ENCODE data around the gene TM2D3. TPM values are rescaled to one million over a fixed set of nuclear protein-coding genes. Genes with fewer than 3 reads are reported as not detected.

The TM2D3 gene
- total and polyA plus RNA-seq, 2 of the 8 experiments (the other 6 are each of a cell fraction or from before 2014, with no cell fraction given) = 26.4 to 28.0 TPM

DNA sequence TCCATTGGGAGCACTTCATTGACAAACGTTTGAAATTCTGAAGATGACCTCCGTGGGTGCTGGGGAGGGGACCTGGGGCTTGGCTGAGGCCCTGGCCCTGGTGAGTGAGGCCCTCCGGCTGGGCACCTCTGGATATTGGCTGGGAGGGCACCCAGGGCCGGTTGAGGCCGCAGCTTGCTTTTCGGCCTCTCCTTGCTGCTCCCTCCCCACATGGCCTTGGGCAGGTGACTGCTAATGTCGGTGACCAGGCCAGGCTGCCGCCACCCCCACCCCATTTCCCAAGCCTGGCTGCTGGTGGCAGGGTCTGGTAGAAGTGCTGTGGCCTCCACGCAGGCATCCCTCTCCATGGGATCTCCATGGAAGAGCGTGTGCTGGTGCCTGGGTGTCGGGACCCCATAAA is 39.5 kb downstream of the TM2D3 start:
- no peak overlapping the region for H4K91ac ChIP-seq (replicated peaks; ENCODE audit: insufficient read length, low read length)
- H3K27me3 ChIP-seq (replicated peaks in 1 of 4; ENCODE audit: control insufficient read depth in 3 of 4, extremely low read depth in 1 of 4, insufficient read depth in 3 of 4, low read length in 3 of 4) = peaks cover 0 to 2% (median 0%) of the 10 kb centered on the region in 4 experiments; a peak in 3 of 7 replicates
- no peak for TF ChIP-seq CEBPB (IDR thresholded peaks at IDR 0.05; ENCODE audit: low read depth, low read length)
- no peak for TF ChIP-seq TCF12 (IDR thresholded peaks at IDR 0.05; ENCODE audit: low read depth, low read length)
- H3K4ac ChIP-seq (replicated peaks; ENCODE audit: insufficient read length, low read depth, low read length) = no peak overlapping the region
- H3K23me2 ChIP-seq (ENCODE audit: low read depth, low read length) = no peaks in the 10 kb centered on the region
- no peak overlapping the region for H4K5ac ChIP-seq (ENCODE audit: insufficient read length, low read depth, low read length)
- no peak overlapping the region for H2BK120ac ChIP-seq (replicated peaks; ENCODE audit: low read depth, low read length)
- H2BK20ac ChIP-seq (ENCODE audit: low read length) = no peak overlapping the region
- H3K56ac ChIP-seq (replicated peaks; ENCODE audit: insufficient read length, low read depth, low read length) = no peak overlapping the region
- peaks cover 5 to 16% (median 11%) of the 10 kb centered on the region in 4 experiments for H3K4me1 ChIP-seq (replicated peaks in 1 of 4; ENCODE audit: control insufficient read depth in 3 of 4, insufficient read depth in 4 of 4, low read length in 3 of 4)
- H3K9me3 ChIP-seq (ENCODE audit: insufficient read depth in 2 of 2, low read depth in 1 of 2, low read length in 1 of 2) = no peaks in the 10 kb centered on the region
- DNase-seq (ENCODE audit: low read depth in 1 of 2, low spot score in 2 of 2) (no peak), FAIRE-seq (no peak)
- H2BK12ac ChIP-seq (ENCODE audit: low read depth, low read length) = no peak overlapping the region
- no peak overlapping the region for H3K23ac ChIP-seq (ENCODE audit: insufficient read length)
- no peak overlapping the region for H3K4me2 ChIP-seq (ENCODE audit: insufficient read depth in 1 of 2, low read depth in 2 of 2, low read length in 2 of 2)
- WGBS, 2 experiments (ENCODE audit: extremely low coverage in 1 of 2, insufficient coverage in 1 of 2, insufficient read length in 1 of 2, insufficient replicate concordance in 2 of 2, low coverage in 1 of 2, low lambda C conversion rate in 2 of 2, missing lambda C conversion rate in 1 of 2) = 88% methylated on average over 9 of the region's 11 CpGs; no CpG with 5 or more reads in 1 of the 2 experiments
- POLR2A ChIA-PET (ENCODE audit: partially characterized antibody) = no interaction called here
- no peak overlapping the region for H2BK5ac ChIP-seq (ENCODE audit: low read depth, low read length)
- no peak overlapping the region for H2AK5ac ChIP-seq (ENCODE audit: low read depth, low read length)
- no peak overlapping the region for H3K9ac ChIP-seq (replicated peaks in 1 of 4; ENCODE audit: extremely low read depth in 1 of 4, low read depth in 3 of 4, low read length in 3 of 4)
- no peaks in the 10 kb centered on the region for H3K79me1 ChIP-seq (ENCODE audit: low read depth, low read length)
- H3K14ac ChIP-seq (ENCODE audit: insufficient read length) = no peak overlapping the region
- H4K20me1 ChIP-seq (replicated peaks in 1 of 2; ENCODE audit: control insufficient read depth in 1 of 2, insufficient read depth in 2 of 2, low read length in 2 of 2) = no peaks in the 10 kb centered on the region
- no peaks in the 10 kb centered on the region for H3K79me2 ChIP-seq (ENCODE audit: control insufficient read depth in 1 of 2, insufficient read depth in 2 of 2, low read length in 2 of 2)
- no peak overlapping the region for H3K27ac ChIP-seq (ENCODE audit: low read depth, low read length)
- no peak overlapping the region for H2AFZ ChIP-seq (ENCODE audit: low read length)
- CTCF ChIA-PET (ENCODE audit: partially characterized antibody) = interaction anchor here (6.4 kb wide), 1 partner anchor 28 kb away, joined by 33 read pairs; no protein-coding TSS in a partner anchor
- H4K8ac ChIP-seq (ENCODE audit: extremely low read depth, insufficient read depth, low read length) = no peak overlapping the region
- no peaks in the 10 kb centered on the region for H3K36me3 ChIP-seq (ENCODE audit: control insufficient read depth in 2 of 4, insufficient read depth in 4 of 4, low read length in 3 of 4)
- no peak overlapping the region for H3K18ac ChIP-seq (ENCODE audit: extremely low read depth, low read length)
- H3K4me3 ChIP-seq (ENCODE audit: extremely low read depth in 1 of 4, insufficient read depth in 2 of 4, low read depth in 3 of 4, low read length in 4 of 4) = no peak overlapping the region
- no peak overlapping the region for H2BK15ac ChIP-seq (ENCODE audit: low read length)
